ENCODE measurements around the gene CCL3. TPM values are rescaled to one million over a fixed set of nuclear protein-coding genes. Genes with fewer than 3 reads are reported as not detected.
"Not testable (repeated sequence)": the region's sequence is repeated elsewhere in the genome, so short reads cannot be mapped to it uniquely, and the experiment has no call there.

Gene CCL3
- total RNA-seq, 2 donors from 2014 or later = not detected

DNA sequence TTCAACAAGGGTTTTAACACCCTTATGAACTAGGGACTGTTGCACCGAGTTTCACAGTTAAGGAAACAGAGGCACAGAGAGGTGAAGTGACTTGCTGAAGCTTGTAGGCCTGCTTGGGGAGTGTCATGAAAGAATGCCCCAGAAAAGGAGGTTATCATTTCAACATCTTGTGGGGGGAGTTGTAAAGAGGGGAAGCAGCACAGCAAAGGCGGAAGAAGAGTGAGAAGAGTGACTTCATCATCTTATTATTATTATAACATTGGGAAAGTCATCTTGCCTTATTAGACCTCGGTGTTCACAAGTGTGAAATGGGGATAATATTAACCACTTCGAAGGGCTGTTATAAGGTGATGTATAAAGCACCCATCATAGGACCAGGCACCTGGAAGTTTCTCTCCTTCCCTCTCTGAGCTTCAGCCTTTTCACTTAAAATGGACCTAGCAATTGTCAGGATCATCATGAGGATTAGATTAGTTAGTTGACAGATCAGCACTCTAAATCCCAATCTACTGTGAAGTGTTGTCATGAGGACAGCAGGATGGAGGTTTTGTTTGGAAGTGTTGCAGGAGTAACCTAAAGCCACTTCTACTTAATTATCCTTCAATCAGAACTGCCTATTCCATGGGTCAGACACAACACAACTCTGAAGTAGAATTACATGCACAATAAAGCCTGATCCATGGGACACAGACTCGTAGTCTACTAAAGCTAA is 16.0 kb upstream of the CCL3 start:
- TF ChIP-seq POLR2A (IDR thresholded peaks at IDR 0.05) = no peak
- TF ChIP-seq, protein P1, sequence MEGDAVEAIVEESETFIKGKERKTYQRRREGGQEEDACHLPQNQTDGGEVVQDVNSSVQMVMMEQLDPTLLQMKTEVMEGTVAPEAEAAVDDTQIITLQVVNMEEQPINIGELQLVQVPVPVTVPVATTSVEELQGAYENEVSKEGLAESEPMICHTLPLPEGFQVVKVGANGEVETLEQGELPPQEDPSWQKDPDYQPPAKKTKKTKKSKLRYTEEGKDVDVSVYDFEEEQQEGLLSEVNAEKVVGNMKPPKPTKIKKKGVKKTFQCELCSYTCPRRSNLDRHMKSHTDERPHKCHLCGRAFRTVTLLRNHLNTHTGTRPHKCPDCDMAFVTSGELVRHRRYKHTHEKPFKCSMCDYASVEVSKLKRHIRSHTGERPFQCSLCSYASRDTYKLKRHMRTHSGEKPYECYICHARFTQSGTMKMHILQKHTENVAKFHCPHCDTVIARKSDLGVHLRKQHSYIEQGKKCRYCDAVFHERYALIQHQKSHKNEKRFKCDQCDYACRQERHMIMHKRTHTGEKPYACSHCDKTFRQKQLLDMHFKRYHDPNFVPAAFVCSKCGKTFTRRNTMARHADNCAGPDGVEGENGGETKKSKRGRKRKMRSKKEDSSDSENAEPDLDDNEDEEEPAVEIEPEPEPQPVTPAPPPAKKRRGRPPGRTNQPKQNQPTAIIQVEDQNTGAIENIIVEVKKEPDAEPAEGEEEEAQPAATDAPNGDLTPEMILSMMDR (IDR thresholded peaks at IDR 0.05) = no peak
- TF ChIP-seq POLR2AphosphoS5 (IDR thresholded peaks at IDR 0.05) = no peak
- Histone ChIP-seq H3K9me3 (no peaks in the 10 kb centered on the region), H3K27me3 (replicated peaks; ENCODE audit: insufficient read depth) (no peaks in the 10 kb centered on the region), H3K4me1 (replicated peaks) (no peaks in the 10 kb centered on the region), H3K36me3 (no peaks in the 10 kb centered on the region), H3K4me3 (no peak overlapping the region), H3K27ac (no peak overlapping the region)
- intact Hi-C loops (cut with DNase I) = no loop called here
- no peak for DNase-seq (ENCODE audit: low spot score)
- WGBS = 82% methylated on average over 5 of the region's 5 CpGs

DNA sequence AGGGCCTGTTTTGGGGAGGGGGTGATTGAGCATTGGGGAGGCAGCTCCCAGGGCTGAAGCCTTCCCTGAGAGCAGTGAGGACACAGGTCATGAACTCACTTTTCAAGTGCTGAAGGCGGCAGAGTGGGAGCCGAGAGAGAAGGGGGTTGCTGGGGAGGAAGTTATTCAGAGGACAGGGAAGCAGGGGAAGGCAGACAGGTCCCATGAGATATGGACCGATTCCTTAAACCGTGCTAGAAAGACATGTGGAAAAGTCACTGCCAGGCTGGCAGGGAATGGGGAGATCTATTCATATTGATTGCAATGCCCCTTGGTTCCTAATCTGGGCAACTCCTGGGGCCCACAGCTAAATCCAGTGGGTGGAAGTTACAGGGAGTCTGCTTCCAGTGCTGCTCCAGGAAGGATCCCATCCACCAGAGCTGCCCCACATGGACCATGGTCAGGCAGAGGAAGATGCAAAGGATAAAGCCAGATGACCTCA is 14.8 kb upstream of the CCL3 start:
- H3K27me3 ChIP-seq (replicated peaks; ENCODE audit: insufficient read depth) = no peaks in the 10 kb centered on the region
- intact Hi-C loops (cut with DNase I) = no loop called here
- no peak for DNase-seq (ENCODE audit: low spot score)
- no peaks in the 10 kb centered on the region for H3K9me3 ChIP-seq
- no peaks in the 10 kb centered on the region for H3K4me1 ChIP-seq (replicated peaks)
- no peak overlapping the region for H3K27ac ChIP-seq
- 61% methylated on average over 4 of the region's 4 CpGs for WGBS
- no peak overlapping the region for H3K4me3 ChIP-seq
- TF ChIP-seq POLR2AphosphoS5 (IDR thresholded peaks at IDR 0.05) (no peak), POLR2A (IDR thresholded peaks at IDR 0.05) (no peak)
- TF ChIP-seq, protein P1 (IDR thresholded peaks at IDR 0.05) = no peak
- H3K36me3 ChIP-seq = no peaks in the 10 kb centered on the region

DNA sequence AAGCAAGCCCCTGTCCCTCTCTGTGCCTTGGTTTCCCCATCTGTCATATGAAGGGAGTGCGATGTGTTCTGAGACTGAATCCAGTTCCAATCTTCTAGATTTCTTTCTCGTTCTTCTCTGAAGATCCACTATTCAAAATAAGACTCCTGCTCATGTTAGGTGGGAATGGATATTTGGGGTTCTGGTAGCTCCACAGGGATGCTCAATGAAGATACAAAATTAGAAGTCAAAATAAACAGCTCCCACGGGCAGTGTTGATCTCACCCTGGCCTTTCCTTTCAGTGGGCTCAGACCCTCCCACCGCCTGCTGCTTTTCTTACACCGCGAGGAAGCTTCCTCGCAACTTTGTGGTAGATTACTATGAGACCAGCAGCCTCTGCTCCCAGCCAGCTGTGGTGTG is 14.3 kb upstream of the CCL3 start:
- H3K27ac ChIP-seq; H3K4me3 ChIP-seq; intact Hi-C loops (cut with DNase I); H3K27me3 ChIP-seq (replicated peaks; ENCODE audit: insufficient read depth); H3K9me3 ChIP-seq; DNase-seq (ENCODE audit: low spot score); H3K36me3 ChIP-seq; H3K4me1 ChIP-seq (replicated peaks): not testable (repeated sequence)
- 72% methylated on average over 7 of the region's 7 CpGs for WGBS

DNA sequence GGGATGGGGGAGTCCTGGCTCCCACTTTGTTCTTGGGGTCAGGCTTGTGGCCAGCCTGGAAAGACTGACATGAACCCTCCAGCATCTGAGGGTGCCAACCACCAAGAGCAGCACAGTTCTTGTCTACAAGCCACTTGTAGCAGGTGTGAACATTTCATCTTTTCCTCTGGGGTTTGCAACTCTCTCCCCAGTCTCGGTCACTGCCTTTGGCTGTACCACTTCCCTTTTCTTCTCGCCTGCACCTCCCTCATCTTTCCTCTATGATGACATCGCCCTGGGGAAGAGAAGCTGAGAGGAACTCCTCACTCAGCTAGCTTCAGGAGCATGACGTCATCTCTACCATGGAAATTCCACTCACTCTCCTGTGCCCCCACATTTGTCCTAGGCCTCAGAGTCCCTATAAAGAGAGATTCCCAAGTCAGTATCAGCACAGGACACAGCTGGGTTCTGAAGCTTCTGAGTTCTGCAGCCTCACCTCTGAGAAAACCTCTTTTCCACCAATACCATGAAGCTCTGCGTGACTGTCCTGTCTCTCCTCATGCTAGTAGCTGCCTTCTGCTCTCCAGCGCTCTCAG is 13.5 kb upstream of the CCL3 start, which contains the start of gene CCL4:
TSS of gene CCL4 (plus strand) at position 427 of the 575 bp plus-strand sequence. CDS start at position 506, 79 bp downstream.
- H3K27ac ChIP-seq; H3K27me3 ChIP-seq (replicated peaks; ENCODE audit: insufficient read depth); DNase-seq (ENCODE audit: low spot score); H3K4me3 ChIP-seq; intact Hi-C loops (cut with DNase I); H3K4me1 ChIP-seq (replicated peaks); H3K9me3 ChIP-seq; H3K36me3 ChIP-seq: not testable (repeated sequence)
- 77% methylated on average over 6 of the region's 6 CpGs for WGBS

DNA sequence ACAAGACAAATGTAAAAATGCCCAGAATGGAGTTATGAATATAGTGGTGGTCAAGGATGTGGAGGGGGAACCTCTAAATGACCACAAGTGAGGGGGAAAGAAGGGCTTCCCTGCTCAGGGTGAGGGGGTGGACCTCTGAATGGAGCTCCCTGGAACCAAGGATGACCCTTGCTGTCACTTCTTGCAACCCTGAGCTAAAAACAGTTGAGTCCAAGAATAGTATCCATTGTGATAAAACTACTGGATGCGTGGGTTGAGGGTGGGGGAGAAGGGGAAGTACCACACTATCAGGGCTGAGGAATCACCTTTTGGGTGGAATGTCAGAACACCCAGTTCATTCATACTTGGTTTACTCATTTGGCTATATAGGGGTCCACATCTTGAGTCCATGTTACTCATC is 9.1 kb upstream of the CCL3 start:
- H3K27ac ChIP-seq; H3K36me3 ChIP-seq; intact Hi-C loops (cut with DNase I); H3K9me3 ChIP-seq; H3K27me3 ChIP-seq (replicated peaks; ENCODE audit: insufficient read depth); H3K4me1 ChIP-seq (replicated peaks); H3K4me3 ChIP-seq; DNase-seq (ENCODE audit: low spot score): not testable (repeated sequence)
- WGBS = 83% methylated on average over 1 of the region's 1 CpG

DNA sequence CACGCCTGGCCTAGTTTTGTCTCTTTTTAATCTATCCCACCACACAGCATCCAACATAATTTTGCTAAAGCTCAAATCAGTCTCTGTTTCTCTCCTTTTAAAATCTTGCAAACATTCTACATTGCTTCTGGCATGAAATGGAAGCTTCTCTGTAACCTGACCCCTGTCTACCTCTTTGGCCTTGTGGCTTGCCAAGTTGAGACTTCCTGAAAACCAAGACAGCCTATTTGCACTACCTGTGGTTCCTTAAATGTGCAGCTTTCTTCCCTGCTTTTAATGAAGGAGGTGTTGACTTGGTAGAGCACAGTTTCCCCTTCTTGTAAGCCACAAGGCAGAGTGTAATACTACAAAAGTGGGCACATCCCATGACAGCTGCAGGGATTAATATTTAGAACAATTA is 6.0 kb upstream of the CCL3 start:
- DNase-seq (ENCODE audit: low spot score) = no peak
- H3K9me3 ChIP-seq = no peaks in the 10 kb centered on the region
- TF ChIP-seq POLR2AphosphoS5 (IDR thresholded peaks at IDR 0.05) (no peak), POLR2A (IDR thresholded peaks at IDR 0.05) (no peak)
- TF ChIP-seq, protein P1 (IDR thresholded peaks at IDR 0.05) = no peak
- 95% methylated on average over 1 of the region's 1 CpG for WGBS
- H3K4me1 ChIP-seq (replicated peaks) = no peaks in the 10 kb centered on the region
- intact Hi-C loops (cut with DNase I) = no loop called here
- H3K27ac ChIP-seq = no peak overlapping the region
- no peaks in the 10 kb centered on the region for H3K36me3 ChIP-seq
- H3K27me3 ChIP-seq (replicated peaks; ENCODE audit: insufficient read depth) = no peaks in the 10 kb centered on the region
- no peak overlapping the region for H3K4me3 ChIP-seq

Data from prostate gland (tissue), 2 donors.